ENCODE measurements around the gene PRR5L.

PRR5L gene

GRCh38 chr11:36361472-36361871, 65.4 kb downstream of the PRR5L start:
- no peak for DNase-seq

- DNase-seq: peak; percentile 74
Observed at GRCh38 chr11:36361901-36362391, 65.9 kb downstream of the PRR5L start.

GRCh38 chr11:36362902-36363301, 66.8 kb downstream of the PRR5L start:
- DNase-seq: no peak

GRCh38 chr11:36363361-36364268, 67.5 kb downstream of the PRR5L start:
- no peak for DNase-seq

GRCh38 chr11:36364551-36365325, 68.7 kb downstream of the PRR5L start:
- DNase-seq: no peak

- no peak for DNase-seq
Observed at GRCh38 chr11:36365907-36366306, 69.8 kb downstream of the PRR5L start.

GRCh38 chr11:36367806-36368680, 72.0 kb downstream of the PRR5L start:
- no peak for DNase-seq

GRCh38 chr11:36371181-36371580, 75.1 kb downstream of the PRR5L start:
- no peak for DNase-seq

- no peak for DNase-seq
Observed at GRCh38 chr11:36371590-36371989, 75.5 kb downstream of the PRR5L start.

- DNase-seq: no peak
Observed at GRCh38 chr11:36372101-36372771, 76.1 kb downstream of the PRR5L start.

GRCh38 chr11:36373016-36374010, 77.2 kb downstream of the PRR5L start:
- DNase-seq: no peak

- DNase-seq: no peak
Observed at GRCh38 chr11:36374726-36375125, 78.6 kb downstream of the PRR5L start.

GRCh38 chr11:36375353-36376008, 79.4 kb downstream of the PRR5L start:
- DNase-seq: no peak

- peak; percentile 22 for DNase-seq
Observed at GRCh38 chr11:36376009-36376887, 80.2 kb downstream of the PRR5L start.

GRCh38 chr11:36376888-36377758, 81.0 kb downstream of the PRR5L start:
- DNase-seq: no peak

- no peak for DNase-seq
Observed at GRCh38 chr11:36377759-36378564, 81.9 kb downstream of the PRR5L start.

- DNase-seq: no peak
Observed at GRCh38 chr11:36379653-36380052, 83.6 kb downstream of the PRR5L start.
